ENCODE data around the gene HTRA3. TPM values are rescaled to one million over a fixed set of nuclear protein-coding genes. Genes with fewer than 3 reads are reported as not detected.

The HTRA3 gene
- total RNA-seq, 1 donor from 2014 or later, result 35.2 TPM

Other genes starting within 250 kb of the HTRA3 start
- 0.36 and 0.50 TPM in 2 replicates for gene ABLIM2, start 110.9 kb upstream of the HTRA3 start, total RNA-seq
- gene SH3TC1, start 70.5 kb upstream of the HTRA3 start, total RNA-seq, result 1.2 and 1.8 TPM in 2 replicates
- gene ACOX3, start 171.0 kb downstream of the HTRA3 start, total RNA-seq, result 45.6 and 54.6 TPM in 2 replicates
- gene TRMT44, start 171.0 kb downstream of the HTRA3 start, total RNA-seq, result 12.2 and 18.0 TPM in 2 replicates

Data from astrocyte (in vitro differentiated cells and primary cell).